Activated naive CD4-positive, alpha-beta T cell treated with anti-CD3 and anti-CD28 coated beads, Interleukin-2, amount 10 ng/mL, durations not matched to agents 7 days and 5 days (primary cell): ENCODE measurements around the gene DCUN1D5.
"Not testable (repeated sequence)": the region's sequence is repeated elsewhere in the genome, so short reads cannot be mapped to it uniquely, and the experiment has no call there.

Experiments used
- CTCF ChIA-PET: fragments of 350-600 bp; sonication (Branson Sonifier 250); formaldehyde crosslinking; loops from one replicate; lab custom pipeline; 2021; ENCODE audit warnings: antibody characterized with exemption; lab: Charles Lee
- DNase-seq: peaks from one replicate; pipeline ENCODE4 v3.0.0-alpha.2; 2020
- H3K27ac Mint-ChIP-seq: one replicate; pipeline ENCODE4 v1.8.0; 2021; ENCODE audit warnings: mild to moderate bottlenecking, moderate library complexity, mixed read lengths
- H3K27me3 Mint-ChIP-seq: one replicate; pipeline ENCODE4 v1.8.0; 2021; ENCODE audit warnings: mild to moderate bottlenecking, mixed read lengths
- H3K36me3 Mint-ChIP-seq: one replicate; pipeline ENCODE4 v1.8.0; 2021; ENCODE audit warnings: mixed read lengths
- H3K4me1 Mint-ChIP-seq: one replicate; pipeline ENCODE4 v1.8.0; 2021; ENCODE audit warnings: mixed read lengths
- H3K4me3 Mint-ChIP-seq: one replicate; pipeline ENCODE4 v1.8.0; 2021; ENCODE audit warnings: mild to moderate bottlenecking, moderate library complexity, mixed read lengths
- H3K9me3 Mint-ChIP-seq: one replicate; pipeline ENCODE4 v1.8.0; 2021; ENCODE audit warnings: mixed read lengths

Gene DCUN1D5

DNA sequence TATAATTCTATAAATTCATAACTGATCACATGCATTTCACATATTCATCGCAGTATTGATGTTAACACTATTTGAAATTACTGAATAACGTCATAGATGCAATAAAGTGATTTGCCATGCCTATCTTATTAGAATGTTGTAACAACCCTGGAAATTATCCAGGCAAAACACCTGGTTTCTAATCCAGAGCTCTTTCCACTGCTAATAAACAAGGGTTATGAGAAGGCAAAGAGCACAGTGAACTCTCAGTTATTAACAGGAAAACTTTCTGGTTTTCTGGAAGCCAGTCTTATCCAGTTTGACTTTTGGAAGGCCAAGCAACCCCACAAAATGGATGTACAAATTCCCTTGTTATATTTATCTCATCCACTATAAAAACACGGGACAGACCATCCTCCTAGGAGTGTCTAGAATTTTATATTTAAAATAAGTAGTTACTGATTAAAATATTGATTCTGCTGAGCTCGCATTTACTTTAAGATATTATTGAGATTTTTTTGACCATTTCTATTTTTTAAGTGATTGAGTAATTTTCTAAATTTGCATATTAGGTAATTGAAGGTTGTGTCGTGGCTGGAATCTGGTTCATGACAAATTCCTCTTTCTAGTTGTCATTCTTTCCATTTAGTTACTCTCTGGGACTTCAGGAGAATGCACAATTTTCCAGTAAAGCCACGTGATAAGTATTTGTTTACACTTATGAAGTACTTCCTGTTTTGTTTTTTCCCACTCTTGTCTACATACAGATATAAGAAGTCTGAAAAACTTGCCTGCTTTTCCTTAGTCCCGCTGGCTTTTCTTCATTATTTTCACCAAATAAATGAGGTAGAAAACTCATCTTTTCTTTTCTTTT, 47.9 kb downstream of the DCUN1D5 start:
- CTCF ChIA-PET = no interaction called here
- no peak overlapping the region for H3K4me3 Mint-ChIP-seq

DNA sequence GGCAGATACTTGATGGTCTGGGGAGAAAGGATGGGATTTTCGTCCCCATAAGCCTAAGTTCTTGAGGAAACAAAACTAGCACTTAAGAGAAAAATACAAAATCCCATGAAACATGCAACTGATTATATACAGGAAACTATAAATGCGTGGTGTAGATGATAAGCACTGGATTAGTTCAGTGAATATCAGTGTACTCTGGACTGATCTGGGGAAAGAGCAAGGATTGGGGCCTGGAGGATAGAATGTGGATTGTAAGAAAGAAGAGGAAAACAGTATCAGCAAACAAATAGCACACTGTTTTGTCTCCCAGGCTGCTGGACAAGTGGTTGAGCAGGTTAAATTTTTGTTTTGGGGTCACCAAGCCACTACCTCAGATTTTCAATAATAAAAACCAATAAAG, 49.8 kb downstream of the DCUN1D5 start:
- Mint-ChIP-seq H3K4me3 (no peak overlapping the region), H3K4me1 (no peaks in the 10 kb centered on the region), H3K27me3 (peaks cover 9% of the 10 kb centered on the region), H3K9me3 (no peaks in the 10 kb centered on the region), H3K27ac (no peak overlapping the region), H3K36me3 (no peaks in the 10 kb centered on the region)
- DNase-seq = no peak
- CTCF ChIA-PET = no interaction called here

More for the DNA sequence above, 47.9 kb downstream of the DCUN1D5 start:
- Mint-ChIP-seq H3K36me3 (no peaks in the 10 kb centered on the region), H3K4me1 (no peaks in the 10 kb centered on the region), H3K27ac (no peak overlapping the region), H3K9me3 (no peaks in the 10 kb centered on the region), H3K27me3 (peaks cover 9% of the 10 kb centered on the region)
- no peak for DNase-seq

DNA sequence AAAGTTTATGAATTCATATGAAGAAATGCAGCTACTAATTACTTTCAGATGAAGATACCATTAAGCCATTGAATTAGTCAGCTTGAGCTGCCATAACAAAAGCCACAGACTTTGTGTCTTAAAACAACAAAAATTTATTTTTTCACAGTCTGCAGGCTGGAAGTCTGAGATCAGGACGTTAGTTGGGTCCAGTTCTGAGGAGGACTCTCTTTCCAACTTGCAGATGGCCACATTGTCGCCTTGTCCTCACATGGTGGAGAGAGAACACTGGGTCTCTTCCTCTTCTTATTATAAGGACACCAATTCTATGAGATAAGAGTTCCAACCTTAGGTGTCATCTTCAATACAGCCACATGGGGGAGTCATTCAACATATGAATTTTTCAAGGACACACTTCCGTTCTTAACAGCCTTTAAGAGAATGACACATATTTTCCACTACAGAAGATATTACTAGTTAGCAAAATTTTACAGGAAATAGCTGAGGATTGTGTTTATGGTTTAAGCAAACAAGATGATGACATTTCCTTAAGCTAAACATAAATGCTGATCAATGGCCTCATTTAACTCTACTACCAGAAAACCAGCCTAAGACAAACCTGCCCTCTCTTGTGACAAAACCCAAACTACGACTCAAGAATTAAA, 56.0 kb downstream of the DCUN1D5 start:
- H3K27ac Mint-ChIP-seq = peak overlapping the region; percentile 7
- DNase-seq = peak; percentile 49
- H3K9me3 Mint-ChIP-seq = no peaks in the 10 kb centered on the region
- no peaks in the 10 kb centered on the region for H3K27me3 Mint-ChIP-seq
- H3K36me3 Mint-ChIP-seq = no peaks in the 10 kb centered on the region
- peaks cover 10% of the 10 kb centered on the region for H3K4me1 Mint-ChIP-seq
- CTCF ChIA-PET = interaction anchor here (0.7 to 2.0 kb wide), 16 partner anchors 8 to 565 kb away, joined by 3 to 9 read pairs (median 4); partner anchors contain the start of genes DCUN1D5 and DYNC2H1
- no peak overlapping the region for H3K4me3 Mint-ChIP-seq

DNA sequence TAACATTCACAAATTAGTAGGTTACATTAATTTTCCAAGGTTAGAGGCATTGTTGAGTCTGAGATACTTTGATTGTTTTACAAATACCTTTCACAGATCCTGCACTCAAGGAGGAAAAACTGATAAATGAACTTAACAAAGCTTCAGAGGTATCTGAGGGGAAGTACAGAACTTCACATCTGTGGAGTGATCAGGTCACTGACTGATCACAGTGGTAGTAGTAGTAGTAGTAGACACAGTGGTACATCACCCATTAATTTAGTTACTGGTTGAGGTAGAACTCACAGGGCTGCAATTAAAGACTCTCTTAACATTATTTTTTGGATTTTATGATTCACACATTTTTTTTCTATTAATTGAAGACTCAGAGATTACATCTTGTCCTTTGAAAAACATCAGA, 56.7 kb downstream of the DCUN1D5 start:
- H3K27ac Mint-ChIP-seq = no peak overlapping the region
- no peaks in the 10 kb centered on the region for H3K36me3 Mint-ChIP-seq
- H3K27me3 Mint-ChIP-seq = no peaks in the 10 kb centered on the region
- H3K4me3 Mint-ChIP-seq = no peak overlapping the region
- peaks cover 10% of the 10 kb centered on the region for H3K4me1 Mint-ChIP-seq
- H3K9me3 Mint-ChIP-seq = no peaks in the 10 kb centered on the region
- no peak for DNase-seq
- CTCF ChIA-PET = interaction anchor here (1.1 to 2.0 kb wide), 6 partner anchors 7 to 94 kb away, joined by 3 to 9 read pairs (median 4); no protein-coding TSS in a partner anchor

DNA sequence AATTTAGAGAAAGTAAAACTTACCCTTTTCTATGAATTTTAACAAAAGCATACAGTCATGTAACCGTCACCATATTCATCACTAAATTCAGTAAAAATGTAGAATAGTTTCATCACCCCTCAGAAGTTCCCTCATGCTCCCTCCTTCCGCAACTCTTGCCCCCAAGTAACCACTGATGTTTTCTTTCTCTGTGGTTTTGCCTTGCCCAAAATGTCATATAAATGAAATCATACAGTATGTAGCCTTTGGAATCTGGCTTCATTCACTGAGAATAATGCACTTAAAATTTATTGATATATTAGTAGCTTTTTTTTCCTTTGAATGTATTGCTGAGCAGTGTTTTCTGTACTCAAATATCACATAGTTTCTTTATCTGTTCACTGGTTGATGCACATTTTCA, 60.1 kb downstream of the DCUN1D5 start:
- Mint-ChIP-seq H3K36me3 (no peaks in the 10 kb centered on the region), H3K9me3 (no peaks in the 10 kb centered on the region), H3K4me3 (no peak overlapping the region), H3K27me3 (no peaks in the 10 kb centered on the region), H3K4me1 (peaks cover 17% of the 10 kb centered on the region), H3K27ac (no peak overlapping the region)
- DNase-seq = no peak
- CTCF ChIA-PET = interaction anchor here (1.0 kb wide), 1 partner anchor 90 kb away, joined by 3 read pairs; no protein-coding TSS in a partner anchor

DNA sequence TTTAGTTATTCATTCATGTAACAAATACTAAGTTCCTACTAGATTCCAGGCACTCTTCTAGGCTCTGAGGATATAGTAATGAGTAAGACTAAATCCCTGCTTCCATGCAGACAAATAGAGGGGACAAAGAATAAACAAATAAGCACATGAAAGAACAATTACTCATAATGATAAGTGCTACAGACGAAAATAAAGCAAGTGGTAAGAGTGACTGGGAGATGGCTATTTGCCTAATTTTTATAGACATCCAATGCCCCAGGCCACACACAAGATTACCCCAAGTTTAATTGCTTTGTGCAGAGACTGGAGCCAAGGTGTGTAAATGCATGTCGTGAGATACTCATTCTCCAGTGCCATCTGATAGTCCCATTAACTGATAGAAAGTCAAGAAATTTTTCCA, 62.6 kb downstream of the DCUN1D5 start:
- Mint-ChIP-seq H3K27ac (no peak overlapping the region), H3K27me3 (no peaks in the 10 kb centered on the region), H3K9me3 (no peaks in the 10 kb centered on the region), H3K4me1 (peaks cover 10% of the 10 kb centered on the region), H3K36me3 (no peaks in the 10 kb centered on the region), H3K4me3 (no peak overlapping the region)
- no peak for DNase-seq
- CTCF ChIA-PET = no interaction called here

DNA sequence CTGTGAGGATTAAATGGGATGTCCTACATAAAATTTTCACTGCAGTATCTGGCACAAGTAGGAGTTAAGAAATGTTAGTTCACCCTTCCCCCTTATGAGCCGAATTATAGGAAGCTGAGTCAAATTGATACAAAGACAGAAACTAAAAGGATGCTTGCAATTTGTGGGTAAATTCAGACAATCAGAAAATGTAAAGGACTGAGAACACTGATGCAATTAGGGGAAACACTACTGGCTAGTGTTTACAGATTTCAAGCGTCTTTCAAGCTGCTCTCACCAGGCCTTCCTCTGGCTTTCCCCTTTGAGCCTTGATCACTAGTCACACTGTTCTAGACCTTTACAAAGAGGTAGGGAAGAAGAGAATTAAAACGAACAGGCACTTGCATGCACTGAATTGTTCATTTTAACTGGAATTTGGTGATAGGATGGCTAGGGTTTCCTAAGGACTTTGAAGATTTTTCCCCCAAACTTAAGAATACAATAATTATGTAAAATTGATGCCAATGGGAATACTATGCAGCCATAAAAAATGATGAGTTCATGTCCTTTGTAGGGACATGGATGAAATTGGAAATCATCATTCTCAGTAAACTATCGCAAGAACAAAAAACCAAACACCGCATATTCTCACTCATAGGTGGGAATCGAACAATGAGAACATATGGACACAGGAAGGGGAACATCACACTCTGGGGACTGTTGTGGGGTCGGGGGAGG, 63.5 kb downstream of the DCUN1D5 start:
- CTCF ChIA-PET = interaction anchor here (0.8 to 1.3 kb wide), 4 partner anchors 7 to 81 kb away, joined by 3 to 4 read pairs (median 4); partner anchors contain the start of gene DYNC2H1
- H3K36me3 Mint-ChIP-seq, H3K27me3 Mint-ChIP-seq, H3K9me3 Mint-ChIP-seq, DNase-seq, H3K4me3 Mint-ChIP-seq, H3K27ac Mint-ChIP-seq: not testable (repeated sequence)
- peaks cover 10% of the 10 kb centered on the region for H3K4me1 Mint-ChIP-seq

DNA sequence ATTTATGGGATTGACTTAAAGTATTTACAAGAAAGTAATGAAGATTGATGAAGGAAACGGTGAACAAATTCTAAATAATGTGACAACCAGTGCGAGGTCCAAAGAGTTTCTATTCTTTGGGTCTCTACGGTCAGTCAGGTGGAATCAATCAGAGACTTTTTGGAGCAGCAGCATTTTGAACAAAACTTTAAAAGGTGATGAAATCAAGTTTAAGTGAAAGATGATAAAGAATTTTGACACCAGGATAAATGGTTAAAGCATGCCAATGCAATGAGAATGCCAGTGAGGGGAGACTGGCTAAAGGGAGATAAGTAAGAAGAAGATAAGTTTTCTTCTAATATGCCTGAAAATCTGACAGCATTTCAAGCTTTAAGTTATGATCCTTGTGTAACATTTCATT, 67.9 kb downstream of the DCUN1D5 start:
- no peak overlapping the region for H3K27ac Mint-ChIP-seq
- no peaks in the 10 kb centered on the region for H3K27me3 Mint-ChIP-seq
- no peak overlapping the region for H3K4me3 Mint-ChIP-seq
- CTCF ChIA-PET = no interaction called here
- no peak for DNase-seq
- no peaks in the 10 kb centered on the region for H3K36me3 Mint-ChIP-seq
- H3K9me3 Mint-ChIP-seq = no peaks in the 10 kb centered on the region
- peaks cover 8% of the 10 kb centered on the region for H3K4me1 Mint-ChIP-seq

DNA sequence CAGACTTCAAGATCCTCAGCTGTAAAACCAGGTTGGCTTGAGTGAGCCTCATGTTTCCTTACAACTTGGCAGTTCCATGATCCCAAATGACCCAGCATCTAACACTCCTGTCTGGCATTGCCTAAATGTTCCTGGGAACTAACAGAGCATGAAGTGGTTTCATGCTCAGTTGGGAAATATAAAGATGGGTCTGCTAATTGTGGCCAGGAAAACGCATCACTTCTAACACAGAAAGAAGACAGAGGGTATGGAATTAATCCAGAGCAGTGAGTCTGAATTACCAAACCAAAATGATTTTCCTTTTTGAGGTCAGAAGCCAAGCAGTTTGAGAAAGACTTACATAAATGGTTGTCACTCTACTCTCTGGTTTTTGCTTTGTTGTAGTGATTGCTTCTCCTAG, 75.9 kb downstream of the DCUN1D5 start:
- H3K36me3 Mint-ChIP-seq = no peaks in the 10 kb centered on the region
- H3K4me3 Mint-ChIP-seq = no peak overlapping the region
- CTCF ChIA-PET = no interaction called here
- DNase-seq = no peak
- H3K27ac Mint-ChIP-seq = no peak overlapping the region
- H3K27me3 Mint-ChIP-seq = no peaks in the 10 kb centered on the region
- H3K9me3 Mint-ChIP-seq = peaks cover 1% of the 10 kb centered on the region
- H3K4me1 Mint-ChIP-seq = no peaks in the 10 kb centered on the region

DNA sequence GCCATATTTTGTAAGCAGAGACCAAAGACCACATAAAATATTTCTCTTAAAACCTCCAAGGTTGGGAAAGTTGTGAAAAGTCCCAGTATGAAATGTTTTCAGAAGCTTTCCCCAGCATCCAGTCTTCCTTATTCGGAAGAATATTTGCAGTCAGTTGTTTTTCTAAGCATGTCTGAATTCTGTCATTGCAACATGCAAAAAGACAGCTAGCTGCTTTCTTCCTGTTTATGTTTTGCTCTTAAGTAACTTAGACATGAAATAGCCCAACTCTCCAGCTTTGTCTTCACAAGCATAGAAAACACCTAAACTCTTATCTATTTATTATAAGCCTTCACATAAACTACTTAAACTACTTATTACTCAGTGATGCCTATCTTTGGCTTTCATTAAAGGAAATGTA, 78.5 kb downstream of the DCUN1D5 start:
- Mint-ChIP-seq H3K4me3 (no peak overlapping the region), H3K27me3 (no peaks in the 10 kb centered on the region), H3K27ac (no peak overlapping the region), H3K36me3 (no peaks in the 10 kb centered on the region), H3K9me3 (peaks cover 1% of the 10 kb centered on the region), H3K4me1 (no peaks in the 10 kb centered on the region)
- CTCF ChIA-PET = no interaction called here
- DNase-seq = no peak
